DOHH2 (cell line): ENCODE results near the gene ZNF398.
A peak's percentile ranks its signal among the peaks of the same experiment; 100 is the strongest.

Experiments used
- H3F3A ChIP-seq: fragments of 200-600 bp; sonication (generic), shearing (Covaris generic); 2 replicates; pipeline ENCODE4 v1.6.0; 2016; ENCODE audit warnings: antibody characterized with exemption, mild to moderate bottlenecking; ENCODE audit not compliant: control insufficient read depth, insufficient read depth
- H3K27ac ChIP-seq: fragments of 200-600 bp; sonication (generic); 2 replicates; pipeline ENCODE4 v1.5.1; 2014; ENCODE audit warnings: low read depth, mild to moderate bottlenecking, low read length, moderate library complexity
- H3K27me3 ChIP-seq: fragments of 200-600 bp; sonication (generic); 2 replicates; pipeline ENCODE4 v1.6.1; 2014; ENCODE audit warnings: mild to moderate bottlenecking, low read length, mixed read lengths; ENCODE audit not compliant: control insufficient read depth
- H3K36me3 ChIP-seq: fragments of 200-600 bp; sonication (generic); 2 replicates; pipeline ENCODE4 v1.6.1; 2014; ENCODE audit warnings: mild to moderate bottlenecking, low read length, moderate library complexity, mixed read lengths; ENCODE audit not compliant: control insufficient read depth
- H3K4me1 ChIP-seq: fragments of 200-600 bp; sonication (generic); 2 replicates; pipeline ENCODE4 v1.6.1; 2014; ENCODE audit warnings: mild to moderate bottlenecking, low read length, mixed read lengths; ENCODE audit not compliant: control insufficient read depth
- H3K4me2 ChIP-seq: fragments of 200-600 bp; sonication (generic); 2 replicates; pipeline ENCODE4 v1.6.0; 2014; ENCODE audit warnings: mild to moderate bottlenecking, low read length, moderate library complexity
- H3K4me3 ChIP-seq: fragments of 200-600 bp; sonication (generic); 2 replicates; pipeline ENCODE4 v1.5.1; 2014; ENCODE audit warnings: mild to moderate bottlenecking, low read length, mixed read lengths
- H3K79me2 ChIP-seq: fragments of 200-600 bp; sonication (generic); 2 replicates; pipeline ENCODE4 v1.6.1; 2014; ENCODE audit warnings: mild to moderate bottlenecking, low read length, mixed read lengths; ENCODE audit not compliant: control insufficient read depth
- H3K9me2 ChIP-seq: fragments of 200-600 bp; sonication (generic); replicated peaks from 2 replicates; pipeline ENCODE4 v1.6.1; 2014; ENCODE audit warnings: mild to moderate bottlenecking, low read length, mixed read lengths; ENCODE audit not compliant: control insufficient read depth
- H3K9me3 ChIP-seq: fragments of 200-600 bp; sonication (generic); 2 replicates; pipeline ENCODE4 v1.6.1; 2014; ENCODE audit warnings: antibody characterized with exemption, low read length, mixed read lengths; ENCODE audit not compliant: control insufficient read depth, insufficient read depth
- H4K20me1 ChIP-seq: fragments of 200-600 bp; sonication (generic); 2 replicates; pipeline ENCODE4 v1.6.0; 2014; ENCODE audit warnings: low read depth, mild to moderate bottlenecking, antibody characterized with exemption, low read length, moderate library complexity; ENCODE audit not compliant: control insufficient read depth, insufficient read depth
- CTCF ChIP-seq: fragments of 200-600 bp; sonication (generic); IDR thresholded peaks from one replicate; pipeline ENCODE4 v1.5.1; 2014; ENCODE audit warnings: antibody characterized with exemption, mild to moderate bottlenecking, low read depth, low read length; ENCODE audit not compliant: poor library complexity, severe bottlenecking
- EZH2phosphoT487 ChIP-seq: fragments of 200-600 bp; sonication (generic); IDR thresholded peaks from 2 replicates; pipeline ENCODE4 v1.6.1; 2017; ENCODE audit warnings: borderline replicate concordance, mild to moderate bottlenecking, antibody characterized with exemption, low read length, moderate library complexity, mixed read lengths

The ZNF398 gene

GRCh38 chr7:149188213-149188612 lies 41.0 kb downstream of the ZNF398 start:
- H3K9me3 ChIP-seq: no peaks in the 10 kb centered on the region
- H3F3A ChIP-seq: peaks cover 22% of the 10 kb centered on the region
- no peaks in the 10 kb centered on the region for H3K36me3 ChIP-seq
- no peaks in the 10 kb centered on the region for H3K79me2 ChIP-seq
- H3K27ac ChIP-seq: no peak overlapping the region
- no peak overlapping the region for H3K4me3 ChIP-seq
- H3K4me2 ChIP-seq: no peak overlapping the region
- H3K4me1 ChIP-seq: peaks cover 12% of the 10 kb centered on the region
- no peaks in the 10 kb centered on the region for H4K20me1 ChIP-seq
- TF ChIP-seq EZH2phosphoT487 (no peak), CTCF (no peak)
- H3K27me3 ChIP-seq: 0 out of 2 replicates have a peak, but pooled peaks cover 3% of the 10 kb centered on the region
- H3K9me2 ChIP-seq: no peaks in the 10 kb centered on the region

GRCh38 chr7:149188637-149189259 lies 41.5 kb downstream of the ZNF398 start:
- Histone ChIP-seq H3K36me3 (no peaks in the 10 kb centered on the region), H3K4me1 (peaks cover 12% of the 10 kb centered on the region), H3K4me2 (no peak overlapping the region), H3K9me2 (no peaks in the 10 kb centered on the region), H4K20me1 (no peaks in the 10 kb centered on the region), H3K79me2 (no peaks in the 10 kb centered on the region), H3K27me3 (0 out of 2 replicates have a peak, but pooled peaks cover 3% of the 10 kb centered on the region), H3K27ac (no peak overlapping the region), H3K9me3 (no peaks in the 10 kb centered on the region), H3K4me3 (no peak overlapping the region), H3F3A (peaks cover 23% of the 10 kb centered on the region)
- TF ChIP-seq CTCF (no peak), EZH2phosphoT487 (no peak)

DNA sequence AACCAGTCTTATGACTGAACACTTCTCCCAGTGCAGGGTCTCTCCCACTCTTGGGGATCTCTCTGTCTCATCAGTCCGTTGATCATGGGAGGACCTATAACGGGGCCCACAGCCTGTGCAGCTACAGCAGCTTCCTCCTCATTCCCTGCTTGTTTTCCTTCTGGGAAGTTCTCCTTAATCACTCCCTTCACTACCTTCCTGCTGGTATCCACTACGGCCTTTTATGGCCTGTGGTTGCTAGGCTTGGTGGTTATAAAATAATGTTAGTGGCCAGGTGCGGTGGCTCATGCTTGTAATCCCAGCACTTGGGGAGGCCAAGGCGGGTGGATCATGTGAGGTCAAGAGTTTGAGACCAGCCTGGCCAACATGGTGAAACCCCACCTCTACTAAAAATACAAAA lies 44.6 kb downstream of the ZNF398 start:
- TF ChIP-seq CTCF (no peak), EZH2phosphoT487 (no peak)
- H3K4me1 ChIP-seq: peaks cover 22% of the 10 kb centered on the region
- 0 out of 2 replicates have a peak, but pooled peaks cover 3% of the 10 kb centered on the region for H3K27me3 ChIP-seq
- H4K20me1 ChIP-seq: no peaks in the 10 kb centered on the region
- H3F3A ChIP-seq: peaks cover 18% of the 10 kb centered on the region
- peaks cover 21% of the 10 kb centered on the region for H3K79me2 ChIP-seq
- H3K9me3 ChIP-seq: no peaks in the 10 kb centered on the region
- H3K36me3 ChIP-seq: peaks cover 4% of the 10 kb centered on the region
- H3K4me2 ChIP-seq: peak overlapping the region; percentile 68
- H3K9me2 ChIP-seq: no peaks in the 10 kb centered on the region
- no peak overlapping the region for H3K27ac ChIP-seq
- peak overlapping the region; percentile 50 for H3K4me3 ChIP-seq
